GM21825 (cell line): ENCODE measurements around the gene CLDN9.

Experiments
- ATAC-seq: cut with Tn5 transposase; IDR thresholded peaks from one replicate; pipeline ENCODE4 v1.9.1; 2021; ENCODE audit warnings: mild to moderate bottlenecking, moderate library complexity; ENCODE audit not compliant: unreplicated experiment

Gene CLDN9

DNA sequence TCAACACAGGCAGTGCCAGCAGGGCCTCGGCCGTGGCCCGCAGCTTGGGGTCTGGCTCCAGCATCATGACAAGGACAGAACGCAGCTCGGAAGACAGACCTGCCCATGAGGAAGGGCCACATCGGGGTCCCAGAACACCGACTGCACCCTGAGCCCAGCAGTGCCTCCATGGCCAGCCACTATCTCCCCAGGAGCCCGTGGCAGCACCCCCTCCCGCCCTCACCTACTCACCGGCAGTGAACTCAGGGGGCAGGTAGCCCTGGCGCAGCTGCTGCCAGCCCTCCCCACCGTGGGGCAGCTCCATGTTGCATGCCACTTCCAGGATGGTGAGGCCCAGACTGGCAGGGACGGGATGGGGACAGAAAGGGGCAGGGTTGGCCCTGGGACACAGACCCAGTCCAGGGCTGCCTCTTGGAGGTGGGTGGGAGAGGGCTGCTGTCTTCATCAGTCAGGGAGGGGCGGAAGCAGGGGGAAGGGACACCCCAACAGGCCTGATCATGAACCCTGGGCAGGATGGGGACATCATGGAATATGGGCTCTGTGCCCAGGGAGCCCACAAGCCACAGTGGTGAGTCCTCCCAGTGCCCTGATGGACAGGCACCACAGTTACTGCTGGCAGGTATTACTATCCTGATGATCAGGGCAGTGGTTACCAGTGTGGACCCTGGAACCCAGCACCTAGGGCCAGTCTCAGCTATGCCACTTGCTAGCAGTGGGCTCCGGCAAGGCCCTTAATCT, 38.2 kb upstream of the CLDN9 start:
- ATAC-seq: no peak

DNA sequence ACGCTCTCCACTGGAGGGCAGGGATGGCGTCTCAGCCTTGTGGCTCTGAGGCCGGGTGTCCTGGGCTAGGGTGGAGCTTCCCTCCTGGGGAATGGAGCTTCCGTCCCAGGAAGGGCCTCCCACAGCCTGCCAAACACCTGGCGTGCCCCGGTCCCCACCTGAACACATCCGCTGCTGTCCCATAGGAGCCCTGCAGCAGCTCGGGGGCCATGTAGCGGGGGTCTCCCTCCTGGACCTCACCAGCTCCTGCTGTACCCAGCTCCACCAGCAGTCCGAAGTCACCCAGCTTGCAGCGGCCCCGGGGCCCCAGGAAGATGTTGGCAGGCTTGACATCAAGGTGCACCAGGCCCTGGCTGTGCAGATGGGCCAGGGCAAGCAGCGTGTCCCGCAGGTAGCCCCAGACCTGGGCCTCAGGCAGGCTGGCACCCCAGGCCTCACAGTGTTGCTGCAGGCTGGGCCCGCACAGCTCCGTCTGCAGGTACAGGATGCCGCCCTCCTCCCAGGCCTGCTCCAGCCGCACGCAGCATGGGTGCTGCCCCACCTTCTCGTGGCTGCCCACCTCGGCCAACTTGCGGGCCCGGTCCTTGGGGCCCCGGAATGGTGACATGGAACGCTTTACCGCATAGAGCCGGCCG, 37.4 kb upstream of the CLDN9 start:
- ATAC-seq: no peak

DNA sequence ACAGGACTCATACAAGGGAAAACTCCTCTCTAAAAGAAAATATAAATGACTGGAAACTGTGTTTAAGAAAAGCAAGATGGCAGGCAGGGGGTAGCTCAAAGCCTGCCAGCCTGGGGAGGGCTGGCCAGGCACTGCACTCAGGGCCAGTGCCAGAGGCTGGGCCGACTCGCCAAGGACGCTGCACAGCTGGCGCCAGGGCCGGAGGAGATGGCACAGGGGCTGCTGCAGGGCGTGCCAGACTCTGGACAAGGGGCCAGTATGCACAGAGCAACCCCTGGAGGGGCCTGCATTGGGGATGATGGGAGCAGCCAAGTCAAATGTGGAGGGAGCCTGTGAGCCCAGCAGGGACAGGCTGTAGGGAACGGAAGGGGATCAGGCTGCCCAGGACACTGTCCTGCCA, 36.5 kb upstream of the CLDN9 start:
- ATAC-seq: no peak

DNA sequence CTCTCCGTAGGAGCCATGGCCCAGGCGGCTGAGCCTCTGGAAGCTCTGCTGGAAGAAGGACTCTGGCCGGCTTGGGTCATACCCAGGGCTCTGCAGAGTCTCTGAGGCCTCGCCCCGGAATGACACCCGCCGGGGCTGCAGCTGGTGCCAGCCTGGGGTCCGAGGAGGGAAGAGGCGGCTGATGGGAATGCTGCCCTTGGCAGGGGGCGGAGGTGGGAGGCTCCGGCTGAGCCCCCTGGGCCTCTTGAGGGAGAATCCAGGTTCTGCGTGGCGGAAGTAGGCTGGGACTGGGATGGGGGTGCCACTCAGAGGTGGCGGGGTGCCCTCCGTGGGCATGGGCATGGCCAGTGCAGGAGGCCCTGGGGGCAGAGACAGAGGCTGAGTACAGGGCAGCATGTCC, 36.0 kb upstream of the CLDN9 start:
- ATAC-seq: no peak

DNA sequence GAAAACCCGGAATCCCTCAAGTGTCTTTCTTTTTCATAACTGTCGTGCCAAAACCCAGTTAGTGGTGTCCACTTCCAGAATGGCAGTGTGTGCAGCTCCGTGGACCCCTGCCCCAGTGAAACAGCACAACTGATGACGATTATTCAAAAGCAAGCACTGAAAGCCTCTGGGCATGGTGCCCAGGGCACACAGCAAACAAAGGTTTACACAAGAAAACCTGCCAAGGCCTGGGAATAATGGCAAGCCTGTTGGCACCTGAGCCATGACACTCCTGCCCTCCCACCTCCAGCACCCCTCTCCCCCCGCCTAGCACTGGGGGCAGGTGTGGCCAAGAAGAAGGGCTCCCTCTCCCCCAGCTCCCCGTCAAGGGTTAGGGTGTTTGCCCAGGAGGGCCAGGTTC, 35.3 kb upstream of the CLDN9 start:
- ATAC-seq: no peak

DNA sequence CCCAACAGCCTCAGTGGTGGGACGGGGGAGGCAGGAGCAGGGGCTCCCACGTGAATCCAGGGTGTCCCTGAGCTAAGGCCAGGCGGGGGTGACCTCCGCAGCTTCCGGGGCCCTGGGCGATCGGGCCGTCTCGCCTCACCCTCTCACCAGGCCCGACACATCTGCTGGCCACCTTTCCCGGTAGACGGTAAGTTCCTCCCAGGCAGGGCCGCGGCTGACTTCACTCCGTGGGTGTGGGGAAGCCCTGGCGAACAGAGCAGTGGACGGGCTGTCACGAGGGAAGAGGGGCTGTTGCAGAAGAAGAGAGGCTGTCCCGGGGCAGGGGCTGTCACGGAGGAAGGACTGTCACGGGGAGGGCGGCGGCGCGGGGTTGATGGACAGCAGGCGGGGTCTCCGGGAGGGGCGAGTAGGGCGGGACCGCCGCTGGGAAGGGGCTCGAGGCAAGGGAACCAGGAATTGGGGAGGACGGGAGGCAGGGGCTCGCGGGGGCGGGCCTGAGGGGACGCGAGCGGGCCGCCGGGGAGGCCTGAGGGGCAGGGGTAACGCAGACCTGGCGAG, 33.0 kb upstream of the CLDN9 start:
- peak; percentile 2 for ATAC-seq

DNA sequence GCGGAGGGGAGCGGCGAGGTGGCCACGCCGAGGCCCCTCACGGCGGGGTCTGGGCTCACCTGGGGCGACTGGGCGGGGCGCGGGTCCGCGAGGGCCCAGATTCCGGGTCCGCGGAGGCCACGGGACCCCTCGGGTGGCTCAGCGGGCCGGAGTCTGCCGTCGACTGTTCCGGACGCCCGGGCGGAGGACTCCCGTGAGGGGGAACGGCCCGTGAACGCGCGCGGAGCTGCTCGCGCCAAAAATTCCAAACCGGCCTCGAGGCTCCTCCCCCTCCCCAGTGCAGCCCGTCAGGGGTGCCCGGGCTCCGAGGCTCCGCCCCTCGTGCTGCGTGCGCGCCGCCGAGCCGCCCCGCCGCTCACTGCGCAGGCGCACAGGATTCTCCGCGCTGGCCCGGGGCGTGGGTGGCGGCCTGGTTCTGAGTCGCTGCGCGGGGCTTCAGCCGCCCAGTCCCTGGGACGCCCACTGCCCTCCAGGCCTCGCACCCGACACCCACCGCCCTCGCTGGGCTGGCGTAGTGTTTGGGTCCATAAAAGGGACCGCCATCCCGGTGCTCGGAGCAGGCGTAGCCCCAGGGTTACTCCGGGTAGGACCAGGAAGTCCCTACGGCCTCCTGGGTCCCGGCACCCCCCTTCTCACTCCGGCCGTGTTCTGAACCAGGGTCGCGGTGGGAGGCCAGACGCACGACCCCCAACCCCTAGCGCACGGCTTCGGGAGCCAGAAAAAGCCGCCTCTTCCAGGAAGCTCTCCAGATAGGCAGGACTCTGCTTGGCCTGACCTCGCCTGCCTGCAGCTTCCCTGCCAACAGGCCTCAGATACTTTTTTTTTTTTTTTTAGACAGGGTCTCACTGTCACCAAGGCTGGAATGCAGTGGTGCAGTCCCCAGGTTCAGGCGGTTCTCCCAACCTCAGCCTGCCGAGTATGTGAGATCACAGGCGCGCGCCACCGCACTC, 32.2 kb upstream of the CLDN9 start, which contains the start of gene PKMYT1:
Gene PKMYT1 (minus strand): TSS at position 220 of the 950 bp plus-strand sequence. CDS start 789 bp downstream, outside the sequence.
- ATAC-seq: peak; percentile 70

DNA sequence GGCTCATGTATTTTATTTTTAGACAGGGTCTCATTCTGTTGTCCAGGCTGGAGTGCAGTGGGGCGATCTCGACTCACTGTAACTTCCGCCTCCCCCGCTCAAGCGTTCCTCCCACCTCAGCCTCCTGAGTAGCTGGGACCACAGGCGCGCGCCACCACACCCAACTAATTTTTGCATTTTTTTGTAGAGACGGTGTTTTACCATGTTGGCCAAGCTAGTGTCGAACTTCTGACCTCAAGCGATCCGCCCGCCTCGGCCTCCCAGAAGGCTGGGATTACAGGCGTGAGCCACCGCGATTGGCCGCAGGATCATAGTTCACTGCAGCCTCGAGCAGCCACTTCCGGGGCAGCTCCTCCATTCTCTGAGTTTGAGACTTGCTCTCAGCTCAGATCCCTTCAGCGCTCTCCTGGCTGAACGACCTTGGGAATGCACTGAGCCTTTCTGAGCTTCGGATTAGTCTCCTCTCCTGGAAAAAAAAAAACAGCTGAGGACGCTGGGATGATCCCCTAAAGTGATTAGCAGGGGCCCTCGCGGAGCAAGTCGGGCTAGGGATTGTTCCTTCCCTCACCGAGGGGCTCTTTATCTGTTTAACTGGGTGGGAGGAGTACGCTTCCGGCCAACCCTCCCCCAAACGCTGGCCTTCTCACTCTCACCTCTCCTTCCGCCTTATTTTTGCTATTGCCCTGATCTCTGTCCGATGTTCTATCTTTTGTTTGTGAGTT, 31.4 kb upstream of the CLDN9 start:
- ATAC-seq: no peak

DNA sequence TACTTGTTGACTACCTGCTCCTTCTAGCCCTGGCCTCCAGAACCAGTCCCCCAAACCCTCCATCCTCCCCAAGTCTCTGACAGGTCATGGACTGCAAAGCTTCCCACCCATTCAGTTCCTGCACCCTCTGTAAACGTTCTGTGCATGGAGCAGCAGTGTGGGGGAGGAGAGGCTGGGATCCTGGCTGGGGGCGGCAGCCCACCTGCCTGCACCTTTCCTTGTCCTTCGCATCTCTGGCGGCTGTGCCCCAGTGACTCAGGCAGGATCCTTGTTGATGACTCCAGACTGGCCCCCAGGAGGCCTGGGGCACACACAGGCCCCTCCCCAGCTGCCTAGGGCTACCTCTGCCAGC, 30.8 kb upstream of the CLDN9 start:
- no peak for ATAC-seq

DNA sequence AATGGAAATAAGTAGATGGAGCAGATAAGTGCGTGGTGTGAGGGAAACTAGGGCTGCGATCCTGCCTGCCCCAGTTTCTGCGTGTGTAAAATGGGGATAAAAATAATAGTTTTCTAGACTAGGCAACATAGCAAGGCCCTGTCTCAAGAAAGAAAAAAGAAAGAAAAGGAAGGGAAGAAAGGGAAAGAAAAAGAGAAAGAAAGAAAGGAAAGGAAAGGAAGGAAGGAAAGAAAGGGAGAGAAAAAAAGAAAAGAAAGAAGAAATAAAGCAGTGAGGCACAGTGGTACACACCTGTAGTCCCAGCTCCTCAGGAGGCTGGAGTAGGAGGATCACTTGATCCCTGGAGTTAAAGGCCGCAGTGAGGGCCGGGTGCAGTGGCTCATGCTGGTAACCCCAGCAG, 30.3 kb upstream of the CLDN9 start:
- no peak for ATAC-seq

DNA sequence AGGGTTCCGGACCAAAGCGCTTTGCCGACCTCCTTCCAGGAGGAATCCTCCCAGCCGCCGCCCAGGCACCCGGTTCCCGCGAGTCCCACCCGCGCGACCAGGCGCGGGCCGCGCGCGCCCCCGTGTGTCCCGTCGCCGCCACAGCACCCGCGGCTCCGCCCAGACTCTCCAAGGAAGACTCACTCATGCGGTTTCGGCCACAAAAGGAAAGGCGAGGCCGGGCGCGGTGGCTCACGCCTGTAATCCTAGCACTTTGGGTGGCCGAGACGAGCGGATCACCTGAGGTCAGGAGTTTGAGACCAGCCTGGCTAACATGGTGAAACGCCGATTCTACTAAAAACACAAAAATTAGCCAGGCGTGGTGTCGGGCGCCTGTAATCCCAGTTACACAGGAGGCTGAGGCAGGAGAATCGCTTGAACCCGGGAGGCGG, 29.0 kb upstream of the CLDN9 start:
- ATAC-seq: no peak

DNA sequence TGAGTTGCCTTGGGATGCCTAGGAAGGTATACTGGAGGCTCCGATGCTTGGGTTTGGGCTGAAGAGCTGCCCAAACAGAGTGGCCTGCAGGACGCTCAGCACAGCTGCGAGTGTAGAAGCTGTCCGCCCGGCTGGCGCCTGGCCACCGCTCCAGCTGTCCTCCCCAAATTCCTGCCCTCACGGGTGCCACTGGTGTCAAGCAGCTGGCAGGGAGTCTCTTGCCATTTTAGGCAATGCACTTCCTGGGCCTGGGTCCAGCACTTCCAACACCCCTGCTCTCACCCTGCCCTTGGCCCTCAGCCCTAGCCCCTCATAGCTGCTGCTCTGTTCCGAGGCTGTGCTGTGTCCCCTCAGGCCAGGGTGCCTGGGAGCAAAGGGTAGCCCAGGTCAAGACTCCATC, 27.3 kb upstream of the CLDN9 start:
- ATAC-seq: no peak

DNA sequence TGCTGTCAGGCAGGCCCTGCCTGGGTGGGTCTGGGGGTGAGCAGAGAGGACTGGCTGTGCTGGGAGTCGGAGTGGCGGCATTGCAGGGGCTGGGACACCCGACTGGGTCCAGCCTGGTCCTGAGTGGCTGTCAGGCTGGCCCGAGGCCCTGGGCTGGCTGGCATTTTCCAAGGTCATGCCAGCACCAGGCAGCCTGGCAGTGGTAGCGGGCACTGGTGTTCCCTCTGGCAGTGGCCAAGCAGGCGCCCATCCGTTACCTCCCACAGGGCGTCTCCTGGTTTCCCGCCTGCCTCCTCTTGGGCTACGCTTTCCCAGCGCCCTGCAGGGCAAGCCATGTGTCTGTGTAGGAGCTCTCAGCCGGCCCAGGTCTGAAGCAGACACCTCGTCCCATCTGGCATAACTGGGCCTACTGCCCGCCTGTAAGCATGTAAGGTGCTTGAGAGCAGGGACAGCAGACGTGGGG, 26.8 kb upstream of the CLDN9 start:
- no peak for ATAC-seq

DNA sequence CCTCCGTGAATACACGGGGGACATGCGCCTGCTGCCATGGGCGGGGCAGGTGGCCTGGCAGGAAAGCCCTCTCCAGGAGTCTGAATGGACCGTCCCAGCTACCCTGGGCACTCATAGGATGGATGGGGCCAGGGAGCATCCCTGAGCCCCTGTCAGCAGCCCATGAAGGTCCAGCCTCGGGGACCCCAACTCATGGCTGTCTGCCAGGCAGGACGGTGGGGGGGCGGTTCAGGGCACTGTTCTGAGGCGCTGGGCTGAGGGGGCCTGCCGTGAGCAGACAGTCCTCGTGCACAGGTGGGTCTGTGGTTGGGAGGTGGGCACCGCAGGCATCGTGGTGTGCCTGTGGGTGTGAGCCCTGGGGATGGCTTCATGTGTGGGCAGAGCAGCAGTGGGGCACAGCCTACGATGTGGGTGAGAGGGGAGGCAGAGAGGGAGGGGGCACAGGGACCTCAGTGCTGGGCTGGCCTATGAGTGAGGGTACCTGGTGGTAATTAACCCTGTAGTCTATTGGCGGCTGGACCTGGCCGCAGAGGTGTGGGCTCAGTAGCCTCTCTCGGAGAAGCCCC, 26.0 kb upstream of the CLDN9 start:
- ATAC-seq: no peak

DNA sequence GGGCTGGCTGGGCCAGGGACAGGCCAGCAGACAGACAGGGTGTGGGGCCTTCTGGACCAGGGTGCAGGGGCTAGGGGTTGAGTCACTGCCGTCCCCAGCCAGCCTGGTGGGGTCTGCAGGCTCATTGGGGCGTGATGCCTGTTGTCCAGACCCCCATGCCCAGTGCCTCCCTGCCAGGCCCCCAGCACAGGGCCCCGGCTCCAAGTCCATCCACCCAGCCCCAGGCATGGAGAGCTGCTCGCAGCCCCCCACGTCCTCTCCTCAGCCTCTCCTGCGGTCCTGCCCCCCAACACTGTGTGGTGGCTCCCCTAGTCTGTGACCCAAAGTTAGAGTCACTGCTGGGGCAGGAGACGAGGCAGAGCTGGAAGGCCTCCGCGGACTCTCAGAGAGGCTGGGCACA, 25.4 kb upstream of the CLDN9 start:
- no peak for ATAC-seq

DNA sequence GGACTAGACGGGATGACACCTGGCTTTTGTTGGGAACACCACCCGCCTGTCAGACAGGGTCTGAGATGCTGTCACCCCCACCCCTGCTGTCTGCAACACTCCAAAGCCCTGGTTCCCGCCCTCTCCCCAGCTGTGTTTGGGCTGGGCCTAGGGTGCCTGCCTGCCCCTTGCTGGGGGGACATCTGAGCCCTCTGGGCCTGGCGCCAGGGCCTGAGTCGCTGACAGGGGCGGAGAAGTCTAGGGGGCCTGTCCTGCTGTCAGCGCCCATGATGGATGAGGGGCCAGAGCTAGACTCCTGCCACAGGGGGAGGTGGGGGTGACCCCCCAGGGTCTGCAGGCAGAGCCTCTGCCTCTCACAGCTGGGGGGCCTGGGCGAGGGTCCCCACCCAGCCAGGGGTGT, 24.9 kb upstream of the CLDN9 start:
- ATAC-seq: no peak

DNA sequence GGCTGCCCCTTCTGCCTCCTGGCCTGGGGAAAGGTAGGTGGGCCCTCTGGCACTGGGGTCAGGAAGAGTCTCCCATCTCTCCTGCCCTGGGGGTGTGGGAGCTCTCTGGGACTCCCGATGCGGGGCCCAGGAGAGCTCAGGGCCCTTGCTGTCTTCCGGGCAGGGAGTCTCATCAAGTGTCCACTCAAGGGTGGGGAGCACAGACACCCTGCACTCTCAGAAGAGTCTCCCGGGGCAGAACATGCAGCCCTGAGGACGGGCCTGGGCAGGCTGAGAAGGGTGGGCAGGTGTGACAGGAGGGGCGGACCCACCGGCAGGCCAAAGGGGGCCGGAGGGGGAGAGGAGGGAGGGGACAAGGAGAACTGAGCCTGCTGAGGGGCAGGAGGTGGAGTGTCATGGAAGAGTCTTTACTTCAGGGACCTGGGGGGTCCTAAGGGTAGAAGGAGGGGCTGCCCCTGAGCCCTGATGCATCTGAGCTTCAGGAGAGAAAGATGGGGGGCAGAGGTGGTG, 24.1 kb upstream of the CLDN9 start:
- ATAC-seq: no peak

DNA sequence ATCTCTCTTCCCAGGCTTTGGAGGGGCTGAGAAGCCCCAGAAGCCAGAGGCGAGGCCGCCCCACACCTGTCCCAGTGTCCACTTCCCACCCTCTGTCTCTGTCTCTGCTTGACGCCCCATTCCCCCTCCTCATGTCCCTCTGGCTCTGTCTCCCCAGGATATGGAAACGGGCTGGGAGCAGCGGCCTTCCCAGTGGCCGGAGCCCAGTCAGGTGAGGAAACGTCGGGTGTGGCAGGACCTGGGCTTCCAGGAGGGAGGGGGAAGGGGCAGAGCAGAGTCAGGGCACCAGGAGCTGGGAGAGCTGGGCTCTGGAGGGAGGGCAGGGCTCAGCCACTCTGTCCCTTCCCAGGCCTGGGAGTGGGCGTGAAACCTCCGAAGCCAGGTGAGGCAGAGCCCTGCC, 21.8 kb upstream of the CLDN9 start:
- no peak for ATAC-seq

DNA sequence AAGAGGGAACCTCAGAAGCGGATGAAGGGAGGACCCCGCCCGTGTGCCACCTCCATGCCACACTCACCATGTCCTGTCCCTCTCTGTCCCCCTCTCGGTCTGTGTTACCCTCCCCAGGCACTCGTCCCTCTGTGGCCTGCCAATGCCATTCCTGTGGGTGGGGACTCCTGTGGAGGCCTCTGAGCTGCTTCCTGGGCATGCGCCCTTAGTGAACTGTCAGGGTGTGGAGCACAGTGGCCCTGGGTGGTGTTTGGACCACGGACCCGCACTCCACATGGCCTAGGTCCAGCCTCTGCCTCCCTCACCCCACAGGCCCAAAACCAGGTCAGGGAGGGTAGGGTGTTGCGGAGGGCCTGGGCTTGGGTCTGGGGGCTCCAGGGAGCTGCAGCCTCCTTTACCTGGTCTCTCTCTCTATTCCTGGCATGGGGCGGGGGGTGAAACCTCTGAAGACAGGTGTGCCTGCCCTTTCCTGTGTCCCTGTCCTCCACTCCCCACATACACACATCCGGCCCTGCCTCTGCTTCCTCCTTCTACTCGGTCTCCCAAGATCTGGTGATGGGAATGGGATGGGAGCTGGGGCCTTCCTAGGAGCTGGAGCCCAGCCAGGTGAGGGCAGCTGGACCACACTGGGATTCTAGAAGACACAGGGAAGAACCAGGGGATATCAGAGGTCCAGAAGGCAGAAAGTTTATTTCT, 21.0 kb upstream of the CLDN9 start:
- no peak for ATAC-seq
